RWPE2 (cell line): ENCODE data around the gene VASH1.
"Not testable (repeated sequence)": the region's sequence is repeated elsewhere in the genome, so short reads cannot be mapped to it uniquely, and the experiment has no call there.

Experiments
- ATAC-seq: fragments of 200-7000 bp; cut with Tn5 transposase; 3 replicates; pipeline ENCODE4 v1.9.1; 2021; ENCODE audit warnings: low read depth
- DNase-seq: peaks from one replicate; pipeline ENCODE4 v3.0.0-alpha.2; 2020; ENCODE audit warnings: low spot score
- H3K27ac ChIP-seq: fragments of 450-650 bp; 2 replicates; pipeline ENCODE4 v1.5.1; 2017; ENCODE audit warnings: mild to moderate bottlenecking; ENCODE audit not compliant: poor library complexity, severe bottlenecking
- H3K27me3 ChIP-seq: fragments of 250-450 bp; sonication (Bioruptor Pico); 2 replicates; pipeline ENCODE4 v1.5.1; 2021; ENCODE audit warnings: mild to moderate bottlenecking, moderate library complexity; ENCODE audit not compliant: insufficient read depth, poor library complexity, severe bottlenecking
- H3K36me3 ChIP-seq: fragments of 250-450 bp; sonication (Bioruptor Pico); 2 replicates; pipeline ENCODE4 v1.5.1; 2020; ENCODE audit warnings: low read depth, mild to moderate bottlenecking, moderate library complexity
- H3K4me1 ChIP-seq: fragments of 250-450 bp; sonication (Bioruptor Pico); 2 replicates; pipeline ENCODE4 v1.5.1; 2021; ENCODE audit warnings: mild to moderate bottlenecking, moderate library complexity; ENCODE audit not compliant: insufficient read depth, poor library complexity, severe bottlenecking
- H3K4me3 ChIP-seq: fragments of 250-450 bp; sonication (Bioruptor Pico); 2 replicates; pipeline ENCODE4 v1.5.1; 2021; ENCODE audit warnings: mild to moderate bottlenecking, moderate library complexity; ENCODE audit not compliant: severe bottlenecking
- H3K9me3 ChIP-seq: fragments of 250-450 bp; sonication (Bioruptor Pico); 2 replicates; pipeline ENCODE4 v1.5.1; 2021; ENCODE audit warnings: mild to moderate bottlenecking, moderate library complexity; ENCODE audit not compliant: severe bottlenecking
- CTCF ChIP-seq: fragments of 450-650 bp; IDR thresholded peaks from one replicate; pipeline ENCODE4 v1.5.1; 2017; ENCODE audit warnings: mild to moderate bottlenecking, moderate library complexity; ENCODE audit not compliant: poor library complexity, severe bottlenecking

The VASH1 gene

DNA sequence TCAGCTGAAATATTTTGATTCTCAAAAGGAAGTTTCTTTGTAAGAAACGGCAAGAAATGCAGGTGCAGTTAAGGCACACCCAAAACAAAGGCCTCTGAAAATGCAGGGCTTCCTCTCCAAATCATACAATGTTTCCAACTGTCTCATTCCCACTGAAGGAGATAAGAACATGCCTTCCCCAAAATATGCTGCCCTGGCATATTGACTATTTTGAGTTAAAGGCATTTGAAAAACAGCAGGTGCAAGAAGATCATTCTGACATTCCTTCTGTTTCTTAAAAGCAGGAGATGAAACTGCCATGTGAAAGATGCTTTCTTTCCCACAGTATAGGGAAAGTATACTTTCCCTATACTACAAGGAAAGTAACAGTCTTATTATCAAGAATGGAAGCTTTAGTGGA is 33.4 kb upstream of the VASH1 start:
- ATAC-seq (no peak), DNase-seq (no peak)
- no peaks in the 10 kb centered on the region for H3K9me3 ChIP-seq
- H3K27ac ChIP-seq = no peak overlapping the region
- H3K4me3 ChIP-seq = no peak overlapping the region
- no peak for TF ChIP-seq CTCF
- peaks cover 28% of the 10 kb centered on the region for H3K27me3 ChIP-seq
- no peaks in the 10 kb centered on the region for H3K4me1 ChIP-seq
- no peaks in the 10 kb centered on the region for H3K36me3 ChIP-seq

GRCh38 chr14:76729258-76729657 is 32.0 kb upstream of the VASH1 start:
- Histone ChIP-seq H3K27ac (no peak overlapping the region), H3K4me3 (no peak overlapping the region), H3K27me3 (peaks cover 16% of the 10 kb centered on the region), H3K36me3 (no peaks in the 10 kb centered on the region), H3K9me3 (no peaks in the 10 kb centered on the region), H3K4me1 (no peaks in the 10 kb centered on the region)
- no peak for TF ChIP-seq CTCF
- DNase-seq (no peak), ATAC-seq (no peak)

- H3K27ac ChIP-seq = no peak overlapping the region
- H3K4me3 ChIP-seq = no peak overlapping the region
- H3K36me3 ChIP-seq = no peaks in the 10 kb centered on the region
- no peaks in the 10 kb centered on the region for H3K4me1 ChIP-seq
- no peak for TF ChIP-seq CTCF
- H3K27me3 ChIP-seq = peaks cover 8% of the 10 kb centered on the region
- DNase-seq (no peak), ATAC-seq (no peak)
- no peaks in the 10 kb centered on the region for H3K9me3 ChIP-seq
Measured at GRCh38 chr14:76729953-76730505, 31.2 kb upstream of the VASH1 start.

GRCh38 chr14:76734501-76734900 is 26.8 kb upstream of the VASH1 start:
- H3K9me3 ChIP-seq, H3K27ac ChIP-seq, ATAC-seq, H3K36me3 ChIP-seq, H3K4me1 ChIP-seq, H3K4me3 ChIP-seq, DNase-seq: not testable (repeated sequence)
- H3K27me3 ChIP-seq = peaks cover 14% of the 10 kb centered on the region

DNA sequence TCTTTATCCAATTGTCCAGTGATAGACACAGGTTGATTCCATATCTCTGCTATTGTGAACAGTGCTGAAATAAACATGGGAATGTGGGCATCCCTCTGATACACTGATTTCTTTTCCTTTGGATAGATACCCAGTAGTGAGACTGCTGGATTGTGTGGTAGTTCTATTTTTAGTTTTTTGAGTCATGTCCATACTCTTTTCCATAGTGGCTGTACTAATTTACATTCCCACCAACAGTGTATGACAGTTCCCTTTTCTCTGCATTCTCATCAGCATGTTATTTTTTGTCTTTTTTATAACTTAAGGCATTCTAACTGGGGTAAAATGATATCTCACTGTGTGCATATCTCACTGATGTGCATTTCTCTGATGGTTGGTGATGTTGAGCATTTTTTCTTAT is 24.8 kb upstream of the VASH1 start:
- peaks cover 14% of the 10 kb centered on the region for H3K27me3 ChIP-seq
- no peak for DNase-seq
- no peaks in the 10 kb centered on the region for H3K4me1 ChIP-seq
- no peak overlapping the region for H3K27ac ChIP-seq
- H3K4me3 ChIP-seq = no peak overlapping the region
- no peak for TF ChIP-seq CTCF
- no peak for ATAC-seq
- peaks cover 8% of the 10 kb centered on the region for H3K9me3 ChIP-seq
- no peaks in the 10 kb centered on the region for H3K36me3 ChIP-seq
